ENCODE data around the gene TMEM175.
"Not testable (repeated sequence)": the region's sequence is repeated elsewhere in the genome, so short reads cannot be mapped to it uniquely, and the experiment has no call there.

The TMEM175 gene

GRCh38 chr4:918591-918990 lies 13.7 kb upstream of the TMEM175 start:
- DNase-seq, result not testable (repeated sequence)

GRCh38 chr4:919004-919680 lies 13.1 kb upstream of the TMEM175 start:
- DNase-seq, result not testable (repeated sequence)

- DNase-seq, result no peak
Observed at GRCh38 chr4:921830-922331, 10.4 kb upstream of the TMEM175 start.

- DNase-seq, result no peak
Observed at GRCh38 chr4:924107-925096, 7.9 kb upstream of the TMEM175 start.

- DNase-seq, result no peak
Observed at GRCh38 chr4:925171-925570, 7.1 kb upstream of the TMEM175 start.

- DNase-seq, result no peak
Observed at GRCh38 chr4:925771-926500, 6.3 kb upstream of the TMEM175 start.

GRCh38 chr4:926538-926937 lies 5.7 kb upstream of the TMEM175 start:
- DNase-seq, result no peak

GRCh38 chr4:927566-927965 lies 4.7 kb upstream of the TMEM175 start:
- DNase-seq, result not testable (repeated sequence)

GRCh38 chr4:929096-929765 lies 3.0 kb upstream of the TMEM175 start:
- DNase-seq, result no peak

GRCh38 chr4:930028-930551 lies 2.2 kb upstream of the TMEM175 start:
- no peak for DNase-seq

- no peak for DNase-seq
Observed at GRCh38 chr4:930827-931193, 1.4 kb upstream of the TMEM175 start.

GRCh38 chr4:931194-931959 lies 883 bp upstream of the TMEM175 start:
- no peak for DNase-seq

GRCh38 chr4:932713-933070 lies 432 bp downstream of the TMEM175 start:
- DNase-seq, result no peak

GRCh38 chr4:939508-939907 lies 7.2 kb downstream of the TMEM175 start:
- DNase-seq, result not testable (repeated sequence)

GRCh38 chr4:945274-946102 lies 13.2 kb downstream of the TMEM175 start:
- no peak for DNase-seq

- DNase-seq, result no peak
Observed at GRCh38 chr4:946103-946450, 13.8 kb downstream of the TMEM175 start.

- no peak for DNase-seq
Observed at GRCh38 chr4:946517-947471, 14.5 kb downstream of the TMEM175 start.

GRCh38 chr4:947491-947971 lies 15.3 kb downstream of the TMEM175 start:
- no peak for DNase-seq
